SK-N-SH (cell line): ENCODE measurements around the gene PRCC.

ENCODE experiments used
- CHD2 ChIP-seq: fragments of 150-350 bp; IDR thresholded peaks from 2 replicates; pipeline ENCODE4 v1.6.1; 2018; ENCODE audit warnings: low read length; ENCODE audit not compliant: partially characterized antibody
- CTCF ChIP-seq: fragments of 200-600 bp; sonication (generic); IDR thresholded peaks from 2 replicates; pipeline ENCODE4 v1.6.1; 2017; ENCODE audit warnings: antibody characterized with exemption, mild to moderate bottlenecking, moderate library complexity
- EP300 ChIP-seq, 2 experiments: IDR thresholded peaks; 2 replicates each; pipeline versions ENCODE4 v1.4.0 to v1.6.1; 2012; ENCODE audit warnings: borderline replicate concordance in 1 of 2, low read depth in 1 of 2, low read length in 1 of 2
- EZH2phosphoT487 ChIP-seq: fragments of 200-600 bp; sonication (generic); IDR thresholded peaks from 2 replicates; pipeline ENCODE4 v1.6.1; 2017; ENCODE audit warnings: low read depth, mixed run types, mild to moderate bottlenecking, antibody characterized with exemption, moderate library complexity, borderline replicate concordance
- MEF2A ChIP-seq: IDR thresholded peaks from 2 replicates; pipeline ENCODE4 v1.4.0; 2012; ENCODE audit warnings: low read depth, borderline replicate concordance
- NFIC ChIP-seq: IDR thresholded peaks from 2 replicates; pipeline ENCODE4 v1.4.0; 2012; ENCODE audit warnings: borderline replicate concordance
- RAD21 ChIP-seq: IDR thresholded peaks from 2 replicates; pipeline ENCODE4 v1.6.1; 2012; ENCODE audit warnings: mild to moderate bottlenecking, low read length
- RXRA ChIP-seq: IDR thresholded peaks from 2 replicates; pipeline ENCODE4 v1.4.0; 2012; ENCODE audit warnings: low read depth, mild to moderate bottlenecking, borderline replicate concordance
- SIN3A ChIP-seq: IDR thresholded peaks from 2 replicates; pipeline ENCODE4 v1.6.1; 2012; ENCODE audit warnings: low read depth, mild to moderate bottlenecking, low read length, moderate library complexity, borderline replicate concordance
- TF ChIP-seq, protein P1 (sequence below): IDR thresholded peaks from 2 replicates; pipeline ENCODE4 v1.4.0; 2012; ENCODE audit warnings: low read depth

- TF ChIP-seq NFIC (no peak), CTCF (no peak), RAD21 (no peak), EP300 (IDR thresholded peaks at IDR 0.05; ENCODE audit: borderline replicate concordance in 1 of 2, low read depth in 1 of 2, low read length in 1 of 2) (no peak), SIN3A (no peak), CHD2 (no peak), MEF2A (no peak), RXRA (no peak), EZH2phosphoT487 (no peak)
- TF ChIP-seq, protein P1, sequence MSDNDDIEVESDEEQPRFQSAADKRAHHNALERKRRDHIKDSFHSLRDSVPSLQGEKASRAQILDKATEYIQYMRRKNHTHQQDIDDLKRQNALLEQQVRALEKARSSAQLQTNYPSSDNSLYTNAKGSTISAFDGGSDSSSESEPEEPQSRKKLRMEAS = no peak
Measured at GRCh38 chr1:156745881-156746280, 21.5 kb upstream of the PRCC start.
